Glutamatergic neuron (in vitro differentiated cells): Measurements from ENCODE around the gene PFDN4. TPM values are rescaled to one million over a fixed set of nuclear protein-coding genes. Genes with fewer than 3 reads are reported as not detected.

Experiments
- DNase-seq: peaks from one replicate; pipeline ENCODE4 v3.0.0; 2022
- H3K27ac Mint-ChIP-seq: one replicate; pipeline ENCODE4 v1.8.0; 2020; ENCODE audit warnings: mild to moderate bottlenecking, mixed read lengths, inconsistent platforms; ENCODE audit not compliant: unreplicated experiment
- H3K27me3 Mint-ChIP-seq: one replicate; pipeline ENCODE4 v1.8.0; 2020; ENCODE audit warnings: mild to moderate bottlenecking, moderate library complexity, mixed read lengths, inconsistent platforms; ENCODE audit not compliant: unreplicated experiment
- H3K36me3 Mint-ChIP-seq: one replicate; pipeline ENCODE4 v1.8.0; 2020; ENCODE audit warnings: mild to moderate bottlenecking, mixed read lengths, inconsistent platforms; ENCODE audit not compliant: unreplicated experiment
- H3K4me1 Mint-ChIP-seq: one replicate; pipeline ENCODE4 v1.8.0; 2020; ENCODE audit warnings: mild to moderate bottlenecking, low read depth, mixed read lengths, inconsistent platforms; ENCODE audit not compliant: unreplicated experiment
- H3K4me3 Mint-ChIP-seq: one replicate; pipeline ENCODE4 v1.8.0; 2020; ENCODE audit warnings: mild to moderate bottlenecking, mixed read lengths, inconsistent platforms; ENCODE audit not compliant: unreplicated experiment
- H3K9me3 Mint-ChIP-seq: one replicate; pipeline ENCODE4 v1.8.0; 2020; ENCODE audit warnings: mild to moderate bottlenecking, moderate library complexity, mixed read lengths, inconsistent platforms; ENCODE audit not compliant: unreplicated experiment
- CTCF ChIP-seq: fragments of 200-600 bp; sonication (generic); IDR thresholded peaks from one replicate; pipeline ENCODE4 v1.5.0; 2021; ENCODE audit not compliant: partially characterized antibody, unreplicated experiment
- total RNA-seq: library from RNA; stranded (reverse); fragmentation: NEBNext Ultra II Directional; extraction: Animal tissue kit (Norgen Biotek cat#: 25700); gene quantifications from one replicate; pipeline ENCODE4 v1.2.1, GENCODE V29; 2021; ENCODE audit not compliant: unreplicated experiment

PFDN4 gene
- total RNA-seq, 1 donor from 2014 or later = 51.6 TPM

- Mint-ChIP-seq H3K9me3 (peaks cover 3% of the 10 kb centered on the region), H3K36me3 (no peaks in the 10 kb centered on the region), H3K4me1 (peaks cover 7% of the 10 kb centered on the region), H3K27ac (no peak overlapping the region), H3K4me3 (no peak overlapping the region), H3K27me3 (no peaks in the 10 kb centered on the region)
- no peak for DNase-seq
- no peak for TF ChIP-seq CTCF
These were observed 6.7 kb downstream of the PFDN4 start for GRCh38 chr20:54214566-54214965.

DNA sequence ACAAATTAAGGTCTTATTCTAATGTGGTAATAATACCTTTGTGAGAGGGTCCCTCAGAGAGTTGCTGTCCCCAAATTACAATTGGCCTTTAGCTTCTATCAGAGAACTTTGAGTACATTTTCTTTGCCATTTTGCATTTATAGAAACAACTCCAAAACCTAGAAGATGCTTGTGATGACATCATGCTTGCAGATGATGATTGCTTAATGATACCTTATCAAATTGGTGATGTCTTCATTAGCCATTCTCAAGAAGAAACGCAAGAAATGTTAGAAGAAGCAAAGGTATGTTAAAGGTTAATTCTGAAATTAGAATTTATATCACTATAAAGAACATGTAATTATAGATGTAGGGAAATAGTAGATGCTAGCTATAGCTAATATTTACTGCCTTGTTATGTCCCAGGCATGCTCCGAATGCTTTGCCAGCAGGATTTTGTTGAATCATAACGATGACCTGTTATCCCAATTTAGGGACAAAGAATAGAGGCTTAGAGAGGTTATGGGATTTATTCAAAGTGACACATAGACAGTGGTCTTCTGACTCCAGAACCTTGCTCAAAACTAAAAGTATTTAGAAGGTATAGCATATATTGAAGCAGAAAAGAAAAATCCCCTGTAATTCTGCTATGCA lies 7.4 kb downstream of the PFDN4 start:
- no peak overlapping the region for H3K4me3 Mint-ChIP-seq

DNA sequence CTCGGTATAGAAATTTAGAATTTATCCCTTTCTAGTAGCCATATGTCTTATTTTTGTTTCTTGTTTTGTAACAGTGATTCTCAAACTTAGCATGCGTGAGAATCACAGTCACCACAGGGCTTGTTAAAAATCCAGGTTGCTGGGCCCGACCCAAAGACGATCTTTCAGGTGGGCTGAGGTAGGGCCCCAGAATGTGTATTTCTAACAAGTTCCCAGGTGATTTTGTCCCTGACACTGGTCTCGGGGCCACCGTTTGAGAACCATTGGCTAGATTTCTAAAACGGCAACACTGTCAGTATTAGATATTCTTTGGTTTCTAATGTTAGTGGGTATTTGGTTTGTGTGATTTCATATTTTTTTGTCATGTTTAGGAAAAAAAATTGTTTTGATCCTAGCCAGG lies 9.9 kb downstream of the PFDN4 start:
- peaks cover 6% of the 10 kb centered on the region for H3K9me3 Mint-ChIP-seq
- no peak overlapping the region for H3K27ac Mint-ChIP-seq
- H3K4me3 Mint-ChIP-seq = no peak overlapping the region
- no peak for TF ChIP-seq CTCF
- H3K4me1 Mint-ChIP-seq = peaks cover 5% of the 10 kb centered on the region
- peaks cover 2% of the 10 kb centered on the region for H3K27me3 Mint-ChIP-seq
- no peak for DNase-seq
- no peaks in the 10 kb centered on the region for H3K36me3 Mint-ChIP-seq

More for the DNA sequence above, 7.4 kb downstream of the PFDN4 start:
- no peak for TF ChIP-seq CTCF
- DNase-seq = no peak
- Mint-ChIP-seq H3K36me3 (no peaks in the 10 kb centered on the region), H3K4me1 (no peaks in the 10 kb centered on the region), H3K9me3 (peaks cover 3% of the 10 kb centered on the region), H3K27ac (no peak overlapping the region), H3K27me3 (no peaks in the 10 kb centered on the region)

GRCh38 chr20:54218470-54218869 lies 10.6 kb downstream of the PFDN4 start:
- H3K4me1 Mint-ChIP-seq = peaks cover 5% of the 10 kb centered on the region
- TF ChIP-seq CTCF = no peak
- H3K27me3 Mint-ChIP-seq = peaks cover 2% of the 10 kb centered on the region
- H3K27ac Mint-ChIP-seq = no peak overlapping the region
- H3K4me3 Mint-ChIP-seq = no peak overlapping the region
- H3K9me3 Mint-ChIP-seq = peaks cover 6% of the 10 kb centered on the region
- H3K36me3 Mint-ChIP-seq = no peaks in the 10 kb centered on the region
- DNase-seq = no peak

DNA sequence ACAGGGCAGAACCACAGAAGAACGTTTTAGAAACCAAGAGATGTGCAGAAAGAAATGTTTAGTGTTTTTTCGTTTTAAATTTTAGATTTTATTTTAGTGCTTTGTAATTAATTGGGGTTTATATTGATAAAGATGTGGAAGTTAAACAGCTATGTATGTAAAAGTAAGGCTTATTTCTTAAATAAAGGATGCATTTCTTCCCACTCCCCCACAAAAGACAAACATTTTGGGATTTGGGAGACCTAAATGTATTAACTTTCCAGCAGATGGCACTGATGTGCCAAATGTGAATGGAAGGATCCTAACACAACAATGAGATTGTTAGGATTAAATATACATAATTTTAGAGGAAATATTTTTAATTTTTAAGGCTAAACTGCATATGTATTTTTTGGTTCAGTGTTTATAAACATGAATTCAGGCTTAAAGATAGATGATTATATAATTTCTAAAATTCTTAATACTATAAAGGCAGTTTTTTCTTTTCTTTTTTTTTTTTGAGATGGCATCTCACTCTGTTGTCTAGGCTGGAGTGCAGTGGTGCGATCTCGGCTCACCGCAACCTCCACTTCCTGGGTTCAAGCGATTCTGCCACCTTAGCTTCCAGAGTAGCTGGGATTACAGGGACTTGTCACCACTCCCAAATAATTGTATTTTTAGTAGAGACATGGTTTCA lies 12.0 kb downstream of the PFDN4 start:
- H3K27ac Mint-ChIP-seq = no peak overlapping the region
- peaks cover 5% of the 10 kb centered on the region for H3K4me1 Mint-ChIP-seq
- H3K27me3 Mint-ChIP-seq = peaks cover 4% of the 10 kb centered on the region
- no peaks in the 10 kb centered on the region for H3K36me3 Mint-ChIP-seq
- DNase-seq = no peak
- H3K4me3 Mint-ChIP-seq = no peak overlapping the region
- TF ChIP-seq CTCF = peak; percentile 43
- H3K9me3 Mint-ChIP-seq = peaks cover 6% of the 10 kb centered on the region
